ENCODE data around the gene UHRF1. TPM values are rescaled to one million over a fixed set of nuclear protein-coding genes. Genes with fewer than 3 reads are reported as not detected.

The UHRF1 gene
- total RNA-seq, 1 donor from 2014 or later: 5.3 TPM

GRCh38 chr19:4986471-4986891 lies 77.2 kb downstream of the UHRF1 start:
- no peak for DNase-seq (ENCODE audit: low read depth)
- H3K36me3 ChIP-seq (ENCODE audit: control insufficient read depth, insufficient read depth, low read length): peaks cover 4% of the 10 kb centered on the region
- H3K27me3 ChIP-seq (ENCODE audit: control insufficient read depth, insufficient read depth, low read length): no peaks in the 10 kb centered on the region
- no peak for FAIRE-seq
- TF ChIP-seq CTCF (IDR thresholded peaks at IDR 0.05; ENCODE audit: insufficient read depth, low read length, severe bottlenecking): no peak
- no peak overlapping the region for H3K4me3 ChIP-seq (ENCODE audit: low read depth, low read length)

- H3K36me3 ChIP-seq (ENCODE audit: control insufficient read depth, insufficient read depth, low read length): peaks cover 4% of the 10 kb centered on the region
- FAIRE-seq: no peak
- no peak for TF ChIP-seq CTCF (IDR thresholded peaks at IDR 0.05; ENCODE audit: insufficient read depth, low read length, severe bottlenecking)
- H3K4me3 ChIP-seq (ENCODE audit: low read depth, low read length): no peak overlapping the region
- no peak for DNase-seq (ENCODE audit: low read depth)
- H3K27me3 ChIP-seq (ENCODE audit: control insufficient read depth, insufficient read depth, low read length): no peaks in the 10 kb centered on the region
Observed at GRCh38 chr19:4987256-4987655, 78.0 kb downstream of the UHRF1 start.

- no peak for TF ChIP-seq CTCF (IDR thresholded peaks at IDR 0.05; ENCODE audit: insufficient read depth, low read length, severe bottlenecking)
- FAIRE-seq (no peak), DNase-seq (ENCODE audit: low read depth) (no peak)
- H3K36me3 ChIP-seq (ENCODE audit: control insufficient read depth, insufficient read depth, low read length): peaks cover 4% of the 10 kb centered on the region
- H3K27me3 ChIP-seq (ENCODE audit: control insufficient read depth, insufficient read depth, low read length): no peaks in the 10 kb centered on the region
- H3K4me3 ChIP-seq (ENCODE audit: low read depth, low read length): no peak overlapping the region
Observed at GRCh38 chr19:4987692-4988370, 78.5 kb downstream of the UHRF1 start.

- H3K27me3 ChIP-seq (ENCODE audit: control insufficient read depth, insufficient read depth, low read length): no peaks in the 10 kb centered on the region
- H3K4me3 ChIP-seq (ENCODE audit: low read depth, low read length): no peak overlapping the region
- TF ChIP-seq CTCF (IDR thresholded peaks at IDR 0.05; ENCODE audit: insufficient read depth, low read length, severe bottlenecking): no peak
- DNase-seq (ENCODE audit: low read depth) (no peak), FAIRE-seq (no peak)
- H3K36me3 ChIP-seq (ENCODE audit: control insufficient read depth, insufficient read depth, low read length): peaks cover 1% of the 10 kb centered on the region
Observed at GRCh38 chr19:4988770-4989251, 79.5 kb downstream of the UHRF1 start.

- Histone ChIP-seq H3K27me3 (ENCODE audit: control insufficient read depth, insufficient read depth, low read length) (no peaks in the 10 kb centered on the region), H3K36me3 (ENCODE audit: control insufficient read depth, insufficient read depth, low read length) (no peaks in the 10 kb centered on the region), H3K4me3 (ENCODE audit: low read depth, low read length) (no peak overlapping the region)
- FAIRE-seq (no peak), DNase-seq (ENCODE audit: low read depth) (no peak)
- TF ChIP-seq CTCF (IDR thresholded peaks at IDR 0.05; ENCODE audit: insufficient read depth, low read length, severe bottlenecking): no peak
Observed at GRCh38 chr19:4990306-4990705, 81.0 kb downstream of the UHRF1 start.

- Histone ChIP-seq H3K4me3 (ENCODE audit: low read depth, low read length) (no peak overlapping the region), H3K27me3 (ENCODE audit: control insufficient read depth, insufficient read depth, low read length) (no peaks in the 10 kb centered on the region), H3K36me3 (ENCODE audit: control insufficient read depth, insufficient read depth, low read length) (peaks cover 3% of the 10 kb centered on the region)
- DNase-seq (ENCODE audit: low read depth) (no peak), FAIRE-seq (no peak)
- TF ChIP-seq CTCF (IDR thresholded peaks at IDR 0.05; ENCODE audit: insufficient read depth, low read length, severe bottlenecking): no peak
Observed at GRCh38 chr19:4991538-4991937, 82.2 kb downstream of the UHRF1 start.
